ENCODE data around the gene TSNAXIP1. TPM values are rescaled to one million over a fixed set of nuclear protein-coding genes. Genes with fewer than 3 reads are reported as not detected.
"Not testable (repeated sequence)": the region's sequence is repeated elsewhere in the genome, so short reads cannot be mapped to it uniquely, and the experiment has no call there.

The TSNAXIP1 gene
- total RNA-seq, 1 donor: 0.99 TPM

DNA sequence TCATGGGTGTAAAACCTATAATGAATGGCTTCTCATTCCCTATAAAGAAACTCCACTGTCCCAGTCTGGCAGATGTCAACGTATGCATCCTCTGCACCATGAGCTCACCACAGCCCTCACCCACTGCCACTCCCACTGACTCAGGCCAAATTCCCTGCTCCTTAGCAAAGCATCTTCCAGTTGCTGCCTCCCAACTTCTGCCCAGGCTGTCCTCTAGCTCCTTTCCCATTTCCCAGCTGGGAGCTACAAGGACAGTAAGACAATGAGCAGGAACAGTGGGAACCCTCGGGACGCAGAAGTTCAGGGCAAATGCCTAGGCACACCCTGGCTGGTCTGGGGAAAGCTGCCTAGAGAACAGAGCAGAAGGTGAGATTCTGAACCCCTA lies 26.3 kb downstream of the TSNAXIP1 start:
- DNase-seq (ENCODE audit: low read depth): peak; percentile 58
- peak overlapping the region; percentile 85 for H3K4me3 ChIP-seq (ENCODE audit: low read depth, low read length)
- TF ChIP-seq, protein P1, sequence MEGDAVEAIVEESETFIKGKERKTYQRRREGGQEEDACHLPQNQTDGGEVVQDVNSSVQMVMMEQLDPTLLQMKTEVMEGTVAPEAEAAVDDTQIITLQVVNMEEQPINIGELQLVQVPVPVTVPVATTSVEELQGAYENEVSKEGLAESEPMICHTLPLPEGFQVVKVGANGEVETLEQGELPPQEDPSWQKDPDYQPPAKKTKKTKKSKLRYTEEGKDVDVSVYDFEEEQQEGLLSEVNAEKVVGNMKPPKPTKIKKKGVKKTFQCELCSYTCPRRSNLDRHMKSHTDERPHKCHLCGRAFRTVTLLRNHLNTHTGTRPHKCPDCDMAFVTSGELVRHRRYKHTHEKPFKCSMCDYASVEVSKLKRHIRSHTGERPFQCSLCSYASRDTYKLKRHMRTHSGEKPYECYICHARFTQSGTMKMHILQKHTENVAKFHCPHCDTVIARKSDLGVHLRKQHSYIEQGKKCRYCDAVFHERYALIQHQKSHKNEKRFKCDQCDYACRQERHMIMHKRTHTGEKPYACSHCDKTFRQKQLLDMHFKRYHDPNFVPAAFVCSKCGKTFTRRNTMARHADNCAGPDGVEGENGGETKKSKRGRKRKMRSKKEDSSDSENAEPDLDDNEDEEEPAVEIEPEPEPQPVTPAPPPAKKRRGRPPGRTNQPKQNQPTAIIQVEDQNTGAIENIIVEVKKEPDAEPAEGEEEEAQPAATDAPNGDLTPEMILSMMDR (IDR thresholded peaks at IDR 0.05; ENCODE audit: insufficient read depth, low read length): no peak

DNA sequence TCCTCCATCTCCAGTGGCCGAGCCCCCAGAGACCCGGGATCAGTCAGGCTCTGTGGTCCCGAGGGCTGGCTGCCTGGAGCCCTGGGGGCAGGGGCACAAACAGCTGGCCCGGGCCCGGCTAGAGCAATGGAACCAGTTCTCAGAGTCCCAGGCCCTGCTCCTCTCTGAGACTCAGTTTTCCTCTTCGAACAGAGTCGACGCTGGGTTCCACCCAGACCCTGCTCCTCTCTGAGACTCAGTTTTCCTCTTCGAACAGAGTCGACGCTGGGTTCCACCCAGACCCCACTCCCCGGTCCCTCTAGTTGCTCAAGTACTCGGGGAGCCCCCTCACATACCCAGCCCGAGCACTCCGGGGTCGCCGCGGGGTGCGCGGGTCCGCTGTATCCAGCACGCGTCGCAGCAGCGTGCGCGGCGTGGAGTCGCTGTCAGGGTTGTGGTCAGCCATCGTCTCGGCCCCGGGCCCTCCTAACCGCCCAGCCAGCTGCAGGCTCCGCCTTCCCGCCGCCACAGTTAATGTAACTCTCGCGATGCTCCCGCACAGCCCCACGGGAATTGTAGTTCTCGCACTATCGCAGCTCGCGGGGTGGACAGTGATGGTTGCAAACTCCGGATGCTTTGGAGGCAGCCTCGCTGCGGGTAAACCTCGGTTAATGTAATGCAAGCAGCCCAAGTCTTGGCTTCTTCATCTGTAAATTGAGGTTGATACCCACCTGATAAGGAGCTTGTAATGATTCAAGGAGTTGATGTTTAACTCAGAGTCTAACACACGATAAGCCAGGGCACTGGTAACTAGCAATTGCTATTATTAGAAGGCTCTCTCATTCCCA lies 26.9 kb downstream of the TSNAXIP1 start:
- TF ChIP-seq, protein P1 (IDR thresholded peaks at IDR 0.05; ENCODE audit: insufficient read depth, low read length): no peak
- peak; percentile 90 for DNase-seq (ENCODE audit: low read depth)

DNA sequence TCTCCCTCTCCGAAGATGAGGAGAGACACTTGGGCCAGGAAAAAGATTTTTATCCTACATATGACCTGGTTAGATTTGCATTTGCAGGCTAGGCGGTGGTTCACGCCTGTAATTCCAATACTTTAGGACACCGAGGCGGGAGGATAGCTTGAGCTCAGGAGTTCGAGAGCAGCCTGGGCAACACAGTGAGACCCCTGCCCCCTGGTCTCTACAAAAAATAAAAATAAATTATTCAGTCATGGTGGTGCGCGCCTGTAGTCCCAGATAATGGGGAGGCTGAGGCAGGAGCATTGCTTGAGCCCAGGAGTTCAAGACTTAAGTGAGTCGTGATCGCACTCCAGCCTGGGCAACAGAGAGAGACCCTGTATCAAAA lies 27.5 kb downstream of the TSNAXIP1 start:
- no peak for DNase-seq (ENCODE audit: low read depth)
- H3K4me3 ChIP-seq (ENCODE audit: low read depth, low read length): peak overlapping the region; percentile 85
- TF ChIP-seq, protein P1 (IDR thresholded peaks at IDR 0.05; ENCODE audit: insufficient read depth, low read length): no peak

More for the DNA sequence above, 26.9 kb downstream of the TSNAXIP1 start:
- peak overlapping the region; percentile 85 for H3K4me3 ChIP-seq (ENCODE audit: low read depth, low read length)

DNA sequence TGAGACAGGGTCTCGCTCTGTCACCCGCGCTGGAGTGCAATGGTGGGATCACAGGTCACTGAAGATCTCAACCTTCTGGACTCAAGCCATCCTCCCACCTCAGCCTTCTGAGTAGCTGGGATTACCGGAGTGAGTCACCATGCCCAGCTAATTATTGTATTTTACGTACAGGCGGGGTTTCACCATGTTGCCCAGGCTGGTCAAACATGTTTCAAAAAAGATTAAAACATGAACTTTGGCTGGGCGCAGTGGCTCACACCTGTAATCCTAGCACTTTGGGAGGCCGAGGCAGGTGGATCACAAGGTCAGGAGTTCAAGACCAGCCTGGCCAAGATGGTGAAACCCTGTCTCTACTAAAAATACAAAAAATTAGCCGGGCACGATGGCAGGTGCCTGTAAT lies 30.5 kb downstream of the TSNAXIP1 start:
- DNase-seq (ENCODE audit: low read depth); H3K4me3 ChIP-seq (ENCODE audit: low read depth, low read length): not testable (repeated sequence)

DNA sequence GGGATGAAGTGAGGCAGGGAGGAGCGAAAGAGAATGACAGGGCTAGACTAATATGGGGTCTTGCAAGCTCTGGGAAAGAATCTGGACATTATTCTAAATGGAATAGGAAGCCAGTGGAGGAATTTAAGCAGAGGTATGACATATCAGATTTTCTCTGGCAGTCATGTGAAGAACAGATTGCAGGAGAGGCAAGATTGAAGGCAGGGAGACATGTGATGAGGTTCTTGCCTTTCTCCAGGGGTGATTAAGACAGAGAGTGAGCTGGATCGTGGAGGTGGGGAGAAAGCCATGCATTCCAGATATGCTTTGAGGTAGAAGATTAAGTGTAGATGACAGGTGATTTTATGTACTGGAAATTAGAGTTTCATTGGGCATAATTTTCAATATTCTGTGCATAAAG lies 31.1 kb downstream of the TSNAXIP1 start:
- DNase-seq (ENCODE audit: low read depth): no peak
- TF ChIP-seq, protein P1 (IDR thresholded peaks at IDR 0.05; ENCODE audit: insufficient read depth, low read length): no peak
- H3K4me3 ChIP-seq (ENCODE audit: low read depth, low read length): no peak overlapping the region

DNA sequence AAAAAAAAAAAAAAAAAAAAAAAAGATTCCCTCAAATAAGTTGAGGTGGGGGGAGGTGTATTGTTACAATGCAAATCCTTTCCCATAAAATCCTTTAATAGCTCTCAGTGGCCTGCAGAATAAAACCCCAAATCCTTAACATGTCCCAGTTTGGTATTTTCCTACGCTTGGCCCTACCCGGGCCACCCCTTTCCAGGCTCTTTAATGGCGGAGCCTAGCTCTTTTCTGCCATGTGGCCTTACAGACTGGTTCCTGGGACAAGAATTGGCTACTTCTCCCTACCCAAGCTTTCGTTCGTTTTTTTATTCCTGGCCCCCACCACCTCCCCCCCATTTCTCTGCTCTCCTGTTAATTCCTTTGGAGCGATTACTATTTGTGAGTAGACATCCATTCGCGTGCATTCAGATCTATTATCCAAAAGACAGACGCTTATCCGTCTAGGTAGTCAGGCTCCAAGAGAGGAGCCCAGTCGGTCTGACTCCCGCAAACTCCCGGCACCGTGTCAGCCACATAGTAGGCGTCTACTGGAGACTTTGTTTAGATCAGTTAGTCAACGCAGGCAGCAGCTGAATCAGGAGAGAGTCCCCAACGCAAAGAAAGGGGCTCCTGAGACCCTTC lies 34.6 kb downstream of the TSNAXIP1 start:
- TF ChIP-seq, protein P1 (IDR thresholded peaks at IDR 0.05; ENCODE audit: insufficient read depth, low read length): no peak
- peak overlapping the region; percentile 50 for H3K4me3 ChIP-seq (ENCODE audit: low read depth, low read length)
- no peak for DNase-seq (ENCODE audit: low read depth)

DNA sequence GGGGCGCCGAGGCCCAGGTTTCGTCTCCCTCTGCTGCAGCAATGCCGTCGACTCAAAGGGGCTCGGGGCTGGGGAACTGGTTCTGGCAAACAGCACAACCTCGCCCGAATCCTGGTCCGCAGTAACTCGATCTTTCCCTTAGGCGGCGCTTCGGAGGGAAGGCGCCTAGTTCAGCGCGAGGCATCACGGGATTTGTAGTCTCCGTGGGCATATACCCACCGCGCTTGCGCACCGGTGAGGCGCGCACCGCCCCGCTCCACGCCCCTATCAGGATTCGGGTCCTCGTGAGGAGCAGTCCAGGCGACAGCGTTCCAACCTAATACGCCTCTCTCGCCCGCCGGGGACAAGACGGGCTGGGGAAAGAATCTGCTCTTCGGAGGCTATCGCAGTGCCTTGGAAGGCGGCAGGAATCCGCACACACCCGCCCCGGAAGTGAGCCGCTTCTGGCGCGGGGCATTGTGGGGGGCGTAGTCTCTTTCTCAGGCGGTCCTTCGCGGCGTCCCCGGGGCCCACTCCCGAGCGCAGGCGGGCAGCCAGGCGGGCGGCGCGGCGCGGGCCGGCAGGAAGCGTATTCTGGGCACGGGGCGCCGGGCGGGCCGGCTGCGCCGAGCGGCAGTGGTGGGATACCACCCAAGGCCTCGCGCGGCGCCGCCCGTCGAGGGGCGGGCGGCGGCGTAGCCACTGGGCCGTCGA lies 35.3 kb downstream of the TSNAXIP1 start, which contains the start of gene THAP11:
THAP11 (plus strand) TSS at position 505 of the 693 bp plus-strand sequence. CDS start 235 bp downstream, outside the sequence.
- peak within 1 kb of the TSS; percentile 80 for H3K4me3 ChIP-seq (ENCODE audit: low read depth, low read length)
- peak; percentile 95 for DNase-seq (ENCODE audit: low read depth)
- TF ChIP-seq, protein P1 (IDR thresholded peaks at IDR 0.05; ENCODE audit: insufficient read depth, low read length): peak; percentile 92

All from fibroblast of the aortic adventitia (primary cell).